ENCODE results near the gene UNC5C.

Gene UNC5C

DNA sequence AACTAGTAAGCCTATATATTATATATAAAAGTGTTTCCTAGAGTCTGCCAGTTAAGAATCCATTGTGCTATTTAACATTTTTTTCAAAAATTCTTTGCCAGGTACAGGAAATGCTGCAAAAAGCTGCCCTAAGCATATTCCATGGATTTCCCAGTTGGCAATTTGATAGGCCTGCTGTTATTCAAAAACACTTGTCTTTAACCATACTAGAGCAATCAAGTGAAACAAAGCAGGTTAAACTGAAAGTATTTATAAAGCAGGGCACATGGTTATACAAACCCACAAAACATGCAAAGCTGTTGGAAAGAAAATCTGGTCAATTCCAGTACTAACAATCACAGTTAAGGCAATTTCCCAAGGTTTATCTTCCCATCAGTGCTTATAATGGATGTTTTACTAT, 159.9 kb downstream of the UNC5C start:
- no peak for DNase-seq
- Mint-ChIP-seq H3K4me1 (peaks cover 6% of the 10 kb centered on the region), H3K36me3 (ENCODE audit: low read depth) (no peaks in the 10 kb centered on the region), H3K4me3 (no peak overlapping the region), H3K9me3 (no peaks in the 10 kb centered on the region), H3K27ac (no peak overlapping the region), H3K27me3 (ENCODE audit: low read depth, poor library complexity) (peaks cover 4% of the 10 kb centered on the region)
- no peak for TF ChIP-seq CTCF (IDR thresholded peaks at IDR 0.05)

DNA sequence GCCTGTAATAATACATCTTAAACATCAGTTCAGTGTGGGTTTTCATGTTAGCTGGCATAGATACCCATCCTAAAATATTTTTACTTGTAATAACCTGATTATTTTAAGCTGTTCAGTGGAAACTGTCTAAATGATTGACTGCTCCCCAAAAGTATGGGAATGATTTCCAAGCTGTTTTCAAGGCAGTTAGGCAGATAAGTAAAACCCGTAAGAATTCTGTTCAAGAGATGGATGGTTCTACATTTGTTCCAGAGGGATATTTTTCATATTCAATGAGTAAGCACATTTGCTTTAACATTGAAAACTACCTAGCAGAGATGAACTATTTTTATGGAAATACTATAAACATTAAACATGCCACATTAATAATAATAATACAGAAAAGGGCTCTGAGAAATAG, 161.1 kb downstream of the UNC5C start:
- no peak for DNase-seq
- Mint-ChIP-seq H3K4me3 (no peak overlapping the region), H3K4me1 (peaks cover under 1% of the 10 kb centered on the region), H3K27ac (no peak overlapping the region), H3K27me3 (ENCODE audit: low read depth, poor library complexity) (peaks cover 4% of the 10 kb centered on the region), H3K9me3 (no peaks in the 10 kb centered on the region), H3K36me3 (ENCODE audit: low read depth) (no peaks in the 10 kb centered on the region)
- TF ChIP-seq CTCF (IDR thresholded peaks at IDR 0.05): no peak

- H3K4me3 Mint-ChIP-seq: no peak overlapping the region
- no peaks in the 10 kb centered on the region for H3K36me3 Mint-ChIP-seq (ENCODE audit: low read depth)
- H3K4me1 Mint-ChIP-seq: no peaks in the 10 kb centered on the region
- no peak for DNase-seq
- no peak overlapping the region for H3K27ac Mint-ChIP-seq
- no peaks in the 10 kb centered on the region for H3K9me3 Mint-ChIP-seq
- no peak for TF ChIP-seq CTCF (IDR thresholded peaks at IDR 0.05)
- peaks cover 4% of the 10 kb centered on the region for H3K27me3 Mint-ChIP-seq (ENCODE audit: low read depth, poor library complexity)
These were observed 162.4 kb downstream of the UNC5C start for GRCh38 chr4:95386410-95386809.

- Mint-ChIP-seq H3K9me3 (no peaks in the 10 kb centered on the region), H3K4me3 (no peak overlapping the region), H3K4me1 (peaks cover 15% of the 10 kb centered on the region), H3K27ac (peak overlapping the region; percentile 43), H3K36me3 (ENCODE audit: low read depth) (no peaks in the 10 kb centered on the region), H3K27me3 (ENCODE audit: low read depth, poor library complexity) (peaks cover 4% of the 10 kb centered on the region)
- TF ChIP-seq CTCF (IDR thresholded peaks at IDR 0.05): no peak
- DNase-seq: no peak
These were observed 166.8 kb downstream of the UNC5C start for GRCh38 chr4:95381843-95382580.

- H3K4me3 Mint-ChIP-seq: no peak overlapping the region
- H3K27me3 Mint-ChIP-seq (ENCODE audit: low read depth, poor library complexity): peaks cover under 1% of the 10 kb centered on the region
- no peak overlapping the region for H3K27ac Mint-ChIP-seq
- no peak for DNase-seq
- H3K9me3 Mint-ChIP-seq: no peaks in the 10 kb centered on the region
- H3K4me1 Mint-ChIP-seq: peaks cover 19% of the 10 kb centered on the region
- no peaks in the 10 kb centered on the region for H3K36me3 Mint-ChIP-seq (ENCODE audit: low read depth)
- TF ChIP-seq CTCF (IDR thresholded peaks at IDR 0.05): no peak
These were observed 169.1 kb downstream of the UNC5C start for GRCh38 chr4:95379633-95380032.

DNA sequence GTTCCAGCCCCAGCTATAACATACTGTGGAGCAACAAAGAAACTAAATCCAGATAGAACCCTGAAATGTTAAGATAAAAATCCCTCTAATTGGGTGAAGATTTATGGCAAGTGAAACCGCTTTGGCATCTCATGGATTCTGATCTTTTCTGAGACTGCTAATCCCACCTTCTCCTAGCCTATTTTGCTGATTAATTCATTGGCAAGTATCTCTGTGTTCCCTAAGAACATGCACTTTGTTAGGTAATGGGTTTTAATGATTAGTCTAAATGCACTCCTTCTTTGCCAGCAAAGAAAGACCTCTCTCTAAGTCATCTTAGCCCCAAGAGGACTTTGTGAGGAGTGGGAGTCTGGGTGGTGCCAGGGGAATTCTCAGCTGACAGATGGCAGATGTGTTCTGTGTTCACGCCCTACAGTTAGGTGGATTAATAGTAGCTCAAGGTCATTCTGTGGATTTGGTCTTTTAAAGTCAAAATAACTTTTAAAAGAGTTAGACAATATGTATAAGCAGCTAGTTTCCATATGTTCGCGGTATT, 171.3 kb downstream of the UNC5C start:
- H3K9me3 Mint-ChIP-seq: no peaks in the 10 kb centered on the region
- no peak for DNase-seq
- peaks cover 19% of the 10 kb centered on the region for H3K4me1 Mint-ChIP-seq
- no peaks in the 10 kb centered on the region for H3K27me3 Mint-ChIP-seq (ENCODE audit: low read depth, poor library complexity)
- no peak overlapping the region for H3K4me3 Mint-ChIP-seq
- H3K36me3 Mint-ChIP-seq (ENCODE audit: low read depth): no peaks in the 10 kb centered on the region
- TF ChIP-seq CTCF (IDR thresholded peaks at IDR 0.05): no peak
- peak overlapping the region; percentile 29 for H3K27ac Mint-ChIP-seq

Measured in nephron progenitor cell (in vitro differentiated cells).